ENCODE measurements around the gene HGFAC.

GRCh38 chr4:3464911-3465697, 23.3 kb downstream of the HGFAC start:
- TF ChIP-seq EGR1 (IDR thresholded peaks at IDR 0.05): no peak
- TF ChIP-seq EP300 (IDR thresholded peaks at IDR 0.05; ENCODE audit: borderline replicate concordance): no peak
- no peak for TF ChIP-seq YY1 (IDR thresholded peaks at IDR 0.05; ENCODE audit: low read depth)
- TF ChIP-seq RAD21 (IDR thresholded peaks at IDR 0.05; ENCODE audit: low read depth): no peak
- TF ChIP-seq TEAD4 (IDR thresholded peaks at IDR 0.05): no peak
- no peak for TF ChIP-seq CEBPB (IDR thresholded peaks at IDR 0.05)
- TF ChIP-seq USF1 (IDR thresholded peaks at IDR 0.05): no peak
- TF ChIP-seq MAX (IDR thresholded peaks at IDR 0.05): no peak
- no peak for TF ChIP-seq REST (IDR thresholded peaks at IDR 0.05; ENCODE audit: low read depth)
- no peak for TF ChIP-seq NFIC (IDR thresholded peaks at IDR 0.05)
- no peak for TF ChIP-seq FOXM1 (IDR thresholded peaks at IDR 0.05; ENCODE audit: borderline replicate concordance, low read depth)
- no peak for TF ChIP-seq CREB1 (IDR thresholded peaks at IDR 0.05; ENCODE audit: low read depth)
